Esophagus squamous epithelium (tissue), 4 donors: Measurements from ENCODE around the gene FGF14.

Experiments
- POLR2A ChIP-seq, 4 donors: fragments of 450-650 bp; IDR thresholded peaks; one replicate each; pipeline ENCODE4 v1.6.1; 2017; ENCODE audit warnings: antibody characterized with exemption in 4 of 4, mild to moderate bottlenecking in 4 of 4, moderate library complexity in 3 of 4
- TF ChIP-seq, protein P1 (sequence below), 6 experiments: fragments of 450-650 bp in 4 of 6; fragments of 200-600 bp in 2 of 6; sonication (generic) in 2 of 6; IDR thresholded peaks; one replicate each; pipeline ENCODE4 v1.5.1; 2016 to 2019; ENCODE audit warnings: antibody characterized with exemption in 6 of 6, mild to moderate bottlenecking in 4 of 6, moderate library complexity in 4 of 6

DNA sequence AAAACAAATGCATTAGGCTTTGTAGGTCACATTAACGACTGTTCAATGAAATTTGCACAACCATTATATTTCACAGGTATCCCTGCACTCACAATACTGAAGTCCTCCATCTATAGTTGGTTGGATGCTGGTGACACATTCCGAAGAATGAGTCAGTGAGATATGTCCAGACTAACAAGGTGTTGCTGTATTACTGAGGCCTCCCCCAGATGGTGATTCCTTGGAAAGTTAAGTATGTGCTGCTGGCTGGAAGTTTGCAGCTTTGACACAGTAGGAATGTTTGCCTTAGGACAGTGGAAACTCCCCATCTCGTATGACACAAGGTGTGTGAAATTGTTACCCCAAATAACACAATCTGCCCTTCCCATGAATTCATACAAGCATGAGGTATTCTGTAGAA lies 46.6 kb downstream of the FGF14 start:
- TF ChIP-seq, protein P1, sequence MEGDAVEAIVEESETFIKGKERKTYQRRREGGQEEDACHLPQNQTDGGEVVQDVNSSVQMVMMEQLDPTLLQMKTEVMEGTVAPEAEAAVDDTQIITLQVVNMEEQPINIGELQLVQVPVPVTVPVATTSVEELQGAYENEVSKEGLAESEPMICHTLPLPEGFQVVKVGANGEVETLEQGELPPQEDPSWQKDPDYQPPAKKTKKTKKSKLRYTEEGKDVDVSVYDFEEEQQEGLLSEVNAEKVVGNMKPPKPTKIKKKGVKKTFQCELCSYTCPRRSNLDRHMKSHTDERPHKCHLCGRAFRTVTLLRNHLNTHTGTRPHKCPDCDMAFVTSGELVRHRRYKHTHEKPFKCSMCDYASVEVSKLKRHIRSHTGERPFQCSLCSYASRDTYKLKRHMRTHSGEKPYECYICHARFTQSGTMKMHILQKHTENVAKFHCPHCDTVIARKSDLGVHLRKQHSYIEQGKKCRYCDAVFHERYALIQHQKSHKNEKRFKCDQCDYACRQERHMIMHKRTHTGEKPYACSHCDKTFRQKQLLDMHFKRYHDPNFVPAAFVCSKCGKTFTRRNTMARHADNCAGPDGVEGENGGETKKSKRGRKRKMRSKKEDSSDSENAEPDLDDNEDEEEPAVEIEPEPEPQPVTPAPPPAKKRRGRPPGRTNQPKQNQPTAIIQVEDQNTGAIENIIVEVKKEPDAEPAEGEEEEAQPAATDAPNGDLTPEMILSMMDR (IDR thresholded peaks at IDR 0.05) = no peak
- TF ChIP-seq POLR2A (IDR thresholded peaks at IDR 0.05) = no peak
